Large intestine (tissue), 3 donors: ENCODE results near the gene IL36B. TPM values are rescaled to one million over a fixed set of nuclear protein-coding genes. Genes with fewer than 3 reads are reported as not detected.

ENCODE experiments used
- DNase-seq, 2 donors: peaks; one replicate each; pipeline versions ENCODE4 v3.0.0 to v3.0.0-alpha.2; 2013
- H3K27ac ChIP-seq: one replicate; pipeline ENCODE4 v1.5.1; 2013; ENCODE audit warnings: low read length
- H3K27me3 ChIP-seq: 2 replicates; pipeline ENCODE4 v1.6.1; 2013; ENCODE audit warnings: low read length; ENCODE audit not compliant: control insufficient read depth, insufficient read depth
- H3K36me3 ChIP-seq: 2 replicates; pipeline ENCODE4 v1.6.1; 2013; ENCODE audit warnings: low read length; ENCODE audit not compliant: control insufficient read depth, insufficient read depth
- H3K4me1 ChIP-seq: one replicate; pipeline ENCODE4 v1.6.1; 2013; ENCODE audit warnings: low read length; ENCODE audit not compliant: control insufficient read depth, insufficient read depth
- H3K4me3 ChIP-seq: one replicate; pipeline ENCODE4 v1.5.1; 2013; ENCODE audit warnings: low read length
- H3K9me3 ChIP-seq: one replicate; pipeline ENCODE4 v1.6.1; 2013; ENCODE audit warnings: mild to moderate bottlenecking, low read depth, low read length, moderate library complexity; ENCODE audit not compliant: control insufficient read depth
- WGBS: methylation state at CpG from one replicate; pipeline ENCODE4 v1.1.5; 2013; ENCODE audit warnings: low lambda C conversion rate; ENCODE audit not compliant: insufficient coverage; 5-methylcytosine and 5-hydroxymethylcytosine counted together
- polyA plus RNA-seq: library from polyadenylated mRNA; unstranded; fragments of 120-200 nt; gene quantifications from one replicate; pipeline ENCODE4 v1.2.1, GENCODE V29; 2013

Gene IL36B
- polyA plus RNA-seq, 1 donor = not detected

DNA sequence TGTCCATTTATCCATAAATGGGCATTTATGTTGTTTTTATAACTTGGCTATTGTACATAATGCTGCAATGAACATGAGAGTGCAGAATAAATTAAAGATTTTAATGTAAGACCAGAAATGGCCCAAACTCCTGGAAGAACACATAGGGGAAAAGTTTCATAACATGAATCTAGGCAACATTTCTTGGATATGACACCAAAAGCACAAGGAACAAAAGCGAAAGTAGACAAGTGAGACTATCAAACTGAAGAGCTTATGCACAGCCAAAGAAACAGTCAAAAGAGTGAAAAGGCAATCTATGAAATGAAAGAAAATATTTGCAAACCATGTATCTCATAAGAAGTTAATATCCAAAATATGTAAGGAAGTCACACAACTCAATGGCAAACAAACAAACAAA lies 41.6 kb downstream of the IL36B start:
- Histone ChIP-seq H3K27ac (no peak overlapping the region), H3K4me3 (no peak overlapping the region), H3K4me1 (no peaks in the 10 kb centered on the region), H3K27me3 (peaks cover 3% of the 10 kb centered on the region), H3K36me3 (no peaks in the 10 kb centered on the region), H3K9me3 (no peaks in the 10 kb centered on the region)
- DNase-seq = no peak
- 100% methylated on average over 1 of the region's 1 CpG for WGBS

GRCh38 chr2:113010088-113010487 lies 42.6 kb downstream of the IL36B start:
- H3K27me3 ChIP-seq = peaks cover 3% of the 10 kb centered on the region
- no peak for DNase-seq
- no CpG with 5 or more reads among the region's 2 CpGs for WGBS

GRCh38 chr2:113009622-113010021 lies 43.0 kb downstream of the IL36B start:
- no peak for DNase-seq
- H3K9me3 ChIP-seq = no peaks in the 10 kb centered on the region
- WGBS = no CpG with 5 or more reads among the region's 1 CpG
- H3K4me1 ChIP-seq = no peaks in the 10 kb centered on the region
- no peak overlapping the region for H3K27ac ChIP-seq
- H3K4me3 ChIP-seq = no peak overlapping the region
- H3K27me3 ChIP-seq = peaks cover 3% of the 10 kb centered on the region
- no peaks in the 10 kb centered on the region for H3K36me3 ChIP-seq

More at GRCh38 chr2:113010088-113010487, 42.6 kb downstream of the IL36B start:
- Histone ChIP-seq H3K9me3 (no peaks in the 10 kb centered on the region), H3K27ac (no peak overlapping the region), H3K4me1 (no peaks in the 10 kb centered on the region), H3K4me3 (no peak overlapping the region), H3K36me3 (no peaks in the 10 kb centered on the region)

- Histone ChIP-seq H3K27me3 (peaks cover 9% of the 10 kb centered on the region), H3K4me1 (no peaks in the 10 kb centered on the region), H3K36me3 (no peaks in the 10 kb centered on the region), H3K9me3 (no peaks in the 10 kb centered on the region), H3K27ac (no peak overlapping the region), H3K4me3 (no peak overlapping the region)
- no CpG with 5 or more reads among the region's 1 CpG for WGBS
- no peak for DNase-seq
Observed at GRCh38 chr2:113007250-113007649, 45.4 kb downstream of the IL36B start.

DNA sequence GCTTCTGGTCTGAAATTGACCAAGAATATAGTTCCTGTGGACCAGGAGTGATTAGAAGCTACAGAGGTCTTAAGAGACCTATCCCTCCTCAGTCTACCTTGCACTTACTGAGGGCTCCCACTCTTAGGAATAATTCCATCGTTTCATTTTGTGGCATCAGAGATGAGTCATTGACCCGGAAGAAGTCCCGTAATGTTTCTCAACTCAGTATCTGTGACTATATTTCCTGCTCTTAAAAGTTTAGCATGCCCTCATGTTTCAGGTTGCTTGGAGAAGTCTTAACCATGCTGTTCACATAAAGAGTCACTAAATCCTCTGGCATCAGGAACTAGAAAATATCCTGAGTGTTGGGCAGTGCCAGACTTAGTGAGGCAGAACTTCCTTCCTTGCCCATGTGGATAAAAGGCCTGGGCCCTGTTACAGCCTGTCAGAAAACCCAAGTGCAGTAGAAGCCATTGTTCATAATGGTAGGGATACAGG lies 47.6 kb downstream of the IL36B start, which contains the start of gene IL36A:
Gene IL36A, plus strand, starts transcription at position 430 of the 480 bp plus-strand sequence. CDS start 413 bp downstream, outside the sequence.
- H3K4me1 ChIP-seq = no peaks in the 10 kb centered on the region
- no peak within 1 kb of the TSS for H3K27ac ChIP-seq
- H3K4me3 ChIP-seq = no peak within 1 kb of the TSS
- peaks cover 6% of the 10 kb centered on the region for H3K27me3 ChIP-seq
- H3K36me3 ChIP-seq = no peaks in the 10 kb centered on the region
- peaks cover 5% of the 10 kb centered on the region for H3K9me3 ChIP-seq
- no peak for DNase-seq
- no CpG with 5 or more reads among the region's 3 CpGs for WGBS

GRCh38 chr2:113002677-113003076 lies 50.0 kb downstream of the IL36B start:
- Histone ChIP-seq H3K4me1 (no peaks in the 10 kb centered on the region), H3K27me3 (peaks cover 6% of the 10 kb centered on the region), H3K4me3 (no peak overlapping the region), H3K27ac (no peak overlapping the region), H3K9me3 (peaks cover 5% of the 10 kb centered on the region), H3K36me3 (no peaks in the 10 kb centered on the region)
- WGBS = 100% methylated on average over 1 of the region's 2 CpGs
- no peak for DNase-seq

DNA sequence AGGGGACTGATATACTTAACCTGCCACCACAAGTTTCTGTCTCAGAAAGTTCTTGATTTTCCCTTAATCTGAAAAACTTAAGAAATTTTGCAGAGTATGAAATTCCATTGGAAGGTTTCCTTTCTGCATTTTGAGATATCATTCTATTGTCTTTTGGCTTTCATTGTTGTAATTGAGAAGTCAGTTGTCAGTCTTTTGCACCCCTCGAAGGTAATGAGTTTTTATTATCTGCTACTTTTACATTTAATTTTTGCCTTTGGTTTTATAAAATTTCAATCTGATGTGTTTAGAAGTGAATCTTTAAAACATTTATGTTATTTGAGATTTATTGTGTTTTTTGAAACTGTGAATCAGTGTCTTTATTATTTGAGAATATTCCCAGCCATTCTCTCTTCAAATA lies 52.2 kb downstream of the IL36B start:
- Histone ChIP-seq H3K9me3 (peaks cover 5% of the 10 kb centered on the region), H3K36me3 (no peaks in the 10 kb centered on the region), H3K27ac (no peak overlapping the region), H3K27me3 (peaks cover 6% of the 10 kb centered on the region), H3K4me3 (no peak overlapping the region), H3K4me1 (no peaks in the 10 kb centered on the region)
- DNase-seq = no peak
- no CpG with 5 or more reads among the region's 1 CpG for WGBS

- DNase-seq = no peak
- Histone ChIP-seq H3K9me3 (peaks cover 8% of the 10 kb centered on the region), H3K4me1 (no peaks in the 10 kb centered on the region), H3K36me3 (no peaks in the 10 kb centered on the region), H3K27ac (no peak overlapping the region), H3K4me3 (no peak overlapping the region), H3K27me3 (peaks cover 3% of the 10 kb centered on the region)
- WGBS = 89% methylated on average over 1 of the region's 1 CpG
Observed at GRCh38 chr2:112997151-112997550, 55.5 kb downstream of the IL36B start.

- peaks cover 11% of the 10 kb centered on the region for H3K9me3 ChIP-seq
- peaks cover 3% of the 10 kb centered on the region for H3K27me3 ChIP-seq
- no peaks in the 10 kb centered on the region for H3K36me3 ChIP-seq
- DNase-seq = no peak
- no CpG with 5 or more reads among the region's 6 CpGs for WGBS
- no peaks in the 10 kb centered on the region for H3K4me1 ChIP-seq
- H3K27ac ChIP-seq = no peak overlapping the region
- H3K4me3 ChIP-seq = no peak overlapping the region
Observed at GRCh38 chr2:112996635-112997034, 56.0 kb downstream of the IL36B start.

DNA sequence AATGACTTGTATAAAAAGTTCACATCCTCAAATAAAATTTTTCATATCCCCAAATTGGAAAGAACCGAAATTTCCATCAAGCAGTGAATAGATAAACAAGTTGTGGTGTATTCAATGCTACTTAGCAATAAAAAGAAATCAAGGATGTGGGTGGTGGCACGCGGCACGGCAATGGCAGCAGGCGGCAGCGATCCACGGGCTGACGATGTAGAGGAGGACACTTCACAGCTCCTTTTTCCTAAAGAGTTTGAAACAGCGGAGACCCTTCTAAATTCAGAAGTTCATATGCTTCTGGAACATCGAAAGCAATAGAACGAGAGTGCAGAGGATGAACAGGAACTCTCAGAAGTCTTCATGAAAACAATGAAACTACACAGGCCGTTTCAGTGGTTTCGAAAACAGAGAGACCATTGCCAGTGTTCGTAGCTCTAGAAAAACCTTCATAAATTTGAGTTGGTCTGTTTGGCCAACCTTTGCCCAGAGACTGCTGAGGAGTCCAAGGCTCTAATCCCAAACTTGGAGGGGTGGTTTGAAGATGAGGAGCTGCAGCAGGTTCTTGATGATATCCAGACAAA lies 57.2 kb downstream of the IL36B start:
- WGBS = 92% methylated on average over 5 of the region's 14 CpGs
- H3K36me3 ChIP-seq = no peaks in the 10 kb centered on the region

GRCh38 chr2:112994648-112995047 lies 58.0 kb downstream of the IL36B start:
- DNase-seq = no peak
- Histone ChIP-seq H3K9me3 (peaks cover 6% of the 10 kb centered on the region), H3K4me1 (no peaks in the 10 kb centered on the region), H3K27me3 (peaks cover 3% of the 10 kb centered on the region), H3K36me3 (no peaks in the 10 kb centered on the region), H3K27ac (no peak overlapping the region), H3K4me3 (no peak overlapping the region)
- WGBS = no CpG with 5 or more reads among the region's 2 CpGs

More for the DNA sequence above, 57.2 kb downstream of the IL36B start:
- Histone ChIP-seq H3K4me3 (no peak overlapping the region), H3K27me3 (peaks cover 3% of the 10 kb centered on the region), H3K4me1 (no peaks in the 10 kb centered on the region), H3K9me3 (peaks cover 6% of the 10 kb centered on the region), H3K27ac (no peak overlapping the region)
- DNase-seq = no peak
